Panc1 (cell line): Measurements from ENCODE around the gene POLRMT. TPM values are rescaled to one million over a fixed set of nuclear protein-coding genes. Genes with fewer than 3 reads are reported as not detected.

Source experiments
- ATAC-seq: fragments of 200-7000 bp; cut with Tn5 transposase; 2 replicates; pipeline ENCODE4 v1.9.1; 2020; ENCODE audit warnings: mild to moderate bottlenecking, moderate library complexity
- BruUV-seq: library from RNA; stranded (reverse); fragments of 400-500 nt; replicated peaks from 2 replicates; lab custom pipeline; 2021; lab: Mats Ljungman, UMichigan
- CTCF ChIA-PET: fragments of 300-600 bp; sonication (Branson Sonifier 250); formaldehyde crosslinking; loops from one replicate; lab custom pipeline; 2022; ENCODE audit warnings: antibody characterized with exemption; lab: Charles Lee
- POLR2A ChIA-PET: fragments of 300-600 bp; sonication (Branson Sonifier 250); formaldehyde crosslinking; loops from one replicate; lab custom pipeline; 2022; ENCODE audit warnings: antibody characterized with exemption; lab: Charles Lee
- DNase-seq: peaks from one replicate; pipeline ENCODE4 v3.0.0-alpha.2; 2010; ENCODE audit warnings: low read depth, low spot score
- H3K27ac ChIP-seq: 2 replicates; pipeline ENCODE4 v1.5.1; 2011; ENCODE audit warnings: mild to moderate bottlenecking, low read length, inconsistent platforms
- H3K27me3 ChIP-seq: fragments of 200-500 bp; sonication (Bioruptor generic); 2 replicates; pipeline ENCODE4 v1.6.0; 2014; ENCODE audit warnings: low read length, inconsistent platforms; ENCODE audit not compliant: control insufficient read depth, insufficient read depth
- H3K36me3 ChIP-seq: fragments of 200-500 bp; sonication (Bioruptor generic); 2 replicates; pipeline ENCODE4 v1.5.1; 2014; ENCODE audit warnings: inconsistent platforms, mild to moderate bottlenecking, low read length, moderate library complexity; ENCODE audit not compliant: control insufficient read depth, insufficient read depth
- H3K4me1 ChIP-seq: 2 replicates; pipeline ENCODE4 v1.5.1; 2011; ENCODE audit warnings: inconsistent platforms, mild to moderate bottlenecking, low read length, moderate library complexity; ENCODE audit not compliant: control insufficient read depth, insufficient read depth
- H3K4me3 ChIP-seq, 2 experiments: 2 replicates each; pipeline ENCODE4 v1.5.1; 2011 to 2012; ENCODE audit warnings: low read depth in 2 of 2, low read length in 2 of 2, mild to moderate bottlenecking in 2 of 2, inconsistent platforms in 1 of 2, moderate library complexity in 1 of 2
- H3K9me3 ChIP-seq: fragments of 200-500 bp; sonication (Bioruptor generic); 2 replicates; pipeline ENCODE4 v1.5.1; 2014; ENCODE audit warnings: low read depth, mild to moderate bottlenecking, inconsistent platforms, low read length, moderate library complexity; ENCODE audit not compliant: control insufficient read depth, insufficient read depth
- CTCF ChIP-seq: fragments of 450-650 bp; IDR thresholded peaks from 2 replicates; pipeline ENCODE4 v1.5.1; 2017; ENCODE audit warnings: mild to moderate bottlenecking
- POLR2AphosphoS5 ChIP-seq: IDR thresholded peaks from 2 replicates; pipeline ENCODE4 v1.6.1; 2012; ENCODE audit warnings: mild to moderate bottlenecking, low read depth, low read length, moderate library complexity
- REST ChIP-seq, 2 experiments: IDR thresholded peaks; 2 replicates each; pipeline ENCODE4 v1.6.1; 2011 to 2012; ENCODE audit warnings: low read depth in 2 of 2, control low read depth in 1 of 2, low read length in 1 of 2, mild to moderate bottlenecking in 1 of 2, moderate library complexity in 1 of 2; ENCODE audit not compliant: insufficient read depth in 1 of 2
- SIN3A ChIP-seq: IDR thresholded peaks from 2 replicates; pipeline ENCODE4 v1.6.1; 2012; ENCODE audit warnings: low read depth, mild to moderate bottlenecking, low read length, moderate library complexity, borderline replicate concordance; ENCODE audit not compliant: insufficient read depth
- TCF7L2 ChIP-seq: IDR thresholded peaks from 2 replicates; pipeline ENCODE4 v1.6.1; 2011; ENCODE audit warnings: mild to moderate bottlenecking, low read depth, low read length, inconsistent platforms
- in situ Hi-C: cut with HindIII; loops from 2 replicates; pipeline ENCODE4 v1.10.0; 2016; ENCODE audit warnings: low sequenced_read_pairs, low pct_unique_long_range_greater_than_20kb
- intact Hi-C: fragments of 100-400 bp; cut with micrococcal nuclease; formaldehyde crosslinking; loops from one replicate; pipeline ENCODE4 v1.10.0; 2022; ENCODE audit not compliant: unreplicated experiment
- total RNA-seq: library from RNA; stranded (reverse); gene quantifications from one replicate; pipeline ENCODE4 v1.2.1, GENCODE V29; 2021; ENCODE audit not compliant: unreplicated experiment

Gene POLRMT
- total RNA-seq, 1 experiment from 2014 or later = 56.0 TPM

- Histone ChIP-seq H3K36me3 (no peaks in the 10 kb centered on the region), H3K9me3 (no peaks in the 10 kb centered on the region), H3K4me3 (peak overlapping the region; percentile 47 to 65), H3K27ac (peak overlapping the region; percentile 54; the same call in 1 of the 2 replicates), H3K4me1 (peaks cover 22% of the 10 kb centered on the region), H3K27me3 (no peaks in the 10 kb centered on the region)
- POLR2A ChIA-PET = no interaction called here
- in situ Hi-C loops (no loop called here), intact Hi-C loops (no loop called here)
- ATAC-seq (peak; percentile 32), DNase-seq (no peak)
- no TSS peak for BruUV-seq
- TF ChIP-seq SIN3A (peak; percentile 44; the same call in 1 of the 2 replicates), REST (IDR thresholded peaks at IDR 0.05; ENCODE audit: insufficient read depth in 1 of 2, low read depth in 2 of 2, low read length in 1 of 2) (no peak)
- CTCF ChIA-PET = interaction anchor here (0.6 kb wide), 2 partner anchors 70 to 290 kb away, joined by 3 to 4 read pairs; no protein-coding TSS in a partner anchor
Observed at GRCh38 chr19:679418-680286, 46.3 kb upstream of the POLRMT start.

GRCh38 chr19:678791-679388 lies 45.6 kb upstream of the POLRMT start:
- Histone ChIP-seq H3K27ac (peak overlapping the region; percentile 54; the same call in 1 of the 2 replicates), H3K27me3 (no peaks in the 10 kb centered on the region), H3K4me1 (peaks cover 22% of the 10 kb centered on the region), H3K4me3 (peak overlapping the region; percentile 47 to 65), H3K36me3 (no peaks in the 10 kb centered on the region), H3K9me3 (no peaks in the 10 kb centered on the region)
- BruUV-seq = no TSS peak
- in situ Hi-C loops = no loop called here
- POLR2A ChIA-PET = no interaction called here
- CTCF ChIA-PET = no interaction called here
- no peak for DNase-seq
- no peak for ATAC-seq
- intact Hi-C loops = no loop called here
- TF ChIP-seq SIN3A (no peak), POLR2AphosphoS5 (no peak), CTCF (no peak), TCF7L2 (no peak), REST (IDR thresholded peaks at IDR 0.05; ENCODE audit: insufficient read depth in 1 of 2, low read depth in 2 of 2, low read length in 1 of 2) (no peak)
